Measurements from ENCODE around the gene RPL3.
"Not testable (repeated sequence)": the region's sequence is repeated elsewhere in the genome, so short reads cannot be mapped to it uniquely, and the experiment has no call there.

Gene RPL3

GRCh38 chr22:39319284-39320022, at the start of gene RPL3:
TSS of gene RPL3 (minus strand) at chr22:39319623. CDS start at chr22:39319597, 26 bp downstream.
- FAIRE-seq, result peak; percentile 98

- no peak for FAIRE-seq
Measured at GRCh38 chr22:39369186-39369585, 49.8 kb upstream of the RPL3 start.

GRCh38 chr22:39368461-39368911, 49.1 kb upstream of the RPL3 start:
- FAIRE-seq, result no peak

- no peak for FAIRE-seq
Measured at GRCh38 chr22:39367035-39367434, 47.6 kb upstream of the RPL3 start.

- FAIRE-seq, result no peak
Measured at GRCh38 chr22:39365492-39365780, 46.0 kb upstream of the RPL3 start.

- FAIRE-seq, result peak; percentile 46
Measured at GRCh38 chr22:39364714-39365491, 45.5 kb upstream of the RPL3 start.

GRCh38 chr22:39363751-39364515, 44.5 kb upstream of the RPL3 start:
- FAIRE-seq, result no peak

- FAIRE-seq, result no peak
Measured at GRCh38 chr22:39362932-39363331, 43.5 kb upstream of the RPL3 start.

GRCh38 chr22:39362271-39362670, 42.8 kb upstream of the RPL3 start:
- FAIRE-seq, result no peak

GRCh38 chr22:39361496-39361895, 42.1 kb upstream of the RPL3 start:
- no peak for FAIRE-seq

- no peak for FAIRE-seq
Measured at GRCh38 chr22:39360674-39361413, 41.4 kb upstream of the RPL3 start.

GRCh38 chr22:39360242-39360641, 40.8 kb upstream of the RPL3 start:
- no peak for FAIRE-seq

- no peak for FAIRE-seq
Measured at GRCh38 chr22:39359659-39360195, 40.3 kb upstream of the RPL3 start.

GRCh38 chr22:39358197-39358596, 38.8 kb upstream of the RPL3 start:
- not testable (repeated sequence) for FAIRE-seq

GRCh38 chr22:39357110-39358108, 38.0 kb upstream of the RPL3 start:
- FAIRE-seq, result not testable (repeated sequence)

GRCh38 chr22:39356464-39356863, 37.0 kb upstream of the RPL3 start:
- no peak for FAIRE-seq

- FAIRE-seq, result not testable (repeated sequence)
Measured at GRCh38 chr22:39355805-39356204, 36.4 kb upstream of the RPL3 start.

GRCh38 chr22:39355080-39355479, 35.7 kb upstream of the RPL3 start:
- FAIRE-seq, result no peak

- no peak for FAIRE-seq
Measured at GRCh38 chr22:39353346-39353745, 33.9 kb upstream of the RPL3 start.

GRCh38 chr22:39352306-39352891, 33.0 kb upstream of the RPL3 start:
- FAIRE-seq, result no peak

GRCh38 chr22:39351689-39352214, 32.3 kb upstream of the RPL3 start:
- no peak for FAIRE-seq
